HFF-Myc (cell line): ENCODE results near the gene SCAND1.

Experiments used
- DNase-seq: peaks from one replicate; pipeline ENCODE4 v3.0.0-alpha.2; 2011; ENCODE audit warnings: low read depth; ENCODE audit errors: extremely low read depth
- H3K4me3 ChIP-seq: replicated peaks from 2 replicates; pipeline ENCODE4 v1.5.1; 2011; ENCODE audit warnings: low read depth, mild to moderate bottlenecking, control low read depth, low read length
- TF ChIP-seq, protein P1 (sequence below): IDR thresholded peaks from 2 replicates; pipeline ENCODE4 v1.5.1; 2012; ENCODE audit warnings: mild to moderate bottlenecking, low read depth, low read length, control low read depth; ENCODE audit errors: missing control alignments

SCAND1 gene

DNA sequence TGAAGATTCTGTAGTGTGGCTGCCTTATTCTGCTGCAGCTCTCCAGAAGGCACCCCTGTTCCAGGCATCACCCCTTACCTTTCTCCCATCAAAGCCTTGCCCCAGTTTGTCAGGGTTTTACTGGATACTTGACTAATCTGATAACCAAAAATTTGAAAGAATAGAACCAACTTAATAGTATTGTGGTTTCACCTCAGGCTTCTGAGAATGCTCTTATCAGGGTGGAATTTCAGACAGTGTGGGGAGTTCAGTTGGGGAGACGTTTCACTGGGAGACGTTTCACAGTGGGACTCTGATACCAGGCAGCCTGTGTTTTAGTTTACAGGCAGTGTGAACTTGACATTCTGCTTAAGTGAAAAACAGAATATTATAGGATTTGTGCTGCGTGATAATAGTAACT lies 50.5 kb downstream of the SCAND1 start:
- H3K4me3 ChIP-seq, result no peak overlapping the region
- DNase-seq, result no peak
- TF ChIP-seq, protein P1, sequence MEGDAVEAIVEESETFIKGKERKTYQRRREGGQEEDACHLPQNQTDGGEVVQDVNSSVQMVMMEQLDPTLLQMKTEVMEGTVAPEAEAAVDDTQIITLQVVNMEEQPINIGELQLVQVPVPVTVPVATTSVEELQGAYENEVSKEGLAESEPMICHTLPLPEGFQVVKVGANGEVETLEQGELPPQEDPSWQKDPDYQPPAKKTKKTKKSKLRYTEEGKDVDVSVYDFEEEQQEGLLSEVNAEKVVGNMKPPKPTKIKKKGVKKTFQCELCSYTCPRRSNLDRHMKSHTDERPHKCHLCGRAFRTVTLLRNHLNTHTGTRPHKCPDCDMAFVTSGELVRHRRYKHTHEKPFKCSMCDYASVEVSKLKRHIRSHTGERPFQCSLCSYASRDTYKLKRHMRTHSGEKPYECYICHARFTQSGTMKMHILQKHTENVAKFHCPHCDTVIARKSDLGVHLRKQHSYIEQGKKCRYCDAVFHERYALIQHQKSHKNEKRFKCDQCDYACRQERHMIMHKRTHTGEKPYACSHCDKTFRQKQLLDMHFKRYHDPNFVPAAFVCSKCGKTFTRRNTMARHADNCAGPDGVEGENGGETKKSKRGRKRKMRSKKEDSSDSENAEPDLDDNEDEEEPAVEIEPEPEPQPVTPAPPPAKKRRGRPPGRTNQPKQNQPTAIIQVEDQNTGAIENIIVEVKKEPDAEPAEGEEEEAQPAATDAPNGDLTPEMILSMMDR, result no peak
